GM12874 (cell line): Measurements from ENCODE around the gene HSDL2.

Experiments
- TF ChIP-seq, protein P1 (sequence below): IDR thresholded peaks from 2 replicates; pipeline ENCODE4 v1.5.1; 2011; ENCODE audit warnings: low read depth, mild to moderate bottlenecking, control low read depth, low read length, moderate library complexity; ENCODE audit not compliant: insufficient read depth

Gene HSDL2

DNA sequence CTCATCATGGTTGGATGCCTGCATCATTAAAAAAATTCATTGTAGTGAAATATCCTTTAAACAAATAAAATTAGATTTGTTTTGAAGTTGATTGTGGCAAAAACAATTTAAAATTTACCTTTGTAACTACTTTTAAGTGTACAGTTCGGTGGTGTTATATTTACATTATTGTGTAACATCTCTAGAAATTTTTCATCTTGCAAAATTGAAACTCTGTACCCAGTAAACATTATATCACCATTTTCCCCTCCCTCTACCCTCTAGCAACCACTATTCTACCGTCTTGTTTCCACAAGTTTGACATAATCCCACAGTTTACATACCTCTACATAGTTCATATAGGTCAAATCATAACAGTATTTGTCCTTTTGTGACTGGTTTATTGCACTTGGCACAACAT is 104.7 kb downstream of the HSDL2 start:
- TF ChIP-seq, protein P1, sequence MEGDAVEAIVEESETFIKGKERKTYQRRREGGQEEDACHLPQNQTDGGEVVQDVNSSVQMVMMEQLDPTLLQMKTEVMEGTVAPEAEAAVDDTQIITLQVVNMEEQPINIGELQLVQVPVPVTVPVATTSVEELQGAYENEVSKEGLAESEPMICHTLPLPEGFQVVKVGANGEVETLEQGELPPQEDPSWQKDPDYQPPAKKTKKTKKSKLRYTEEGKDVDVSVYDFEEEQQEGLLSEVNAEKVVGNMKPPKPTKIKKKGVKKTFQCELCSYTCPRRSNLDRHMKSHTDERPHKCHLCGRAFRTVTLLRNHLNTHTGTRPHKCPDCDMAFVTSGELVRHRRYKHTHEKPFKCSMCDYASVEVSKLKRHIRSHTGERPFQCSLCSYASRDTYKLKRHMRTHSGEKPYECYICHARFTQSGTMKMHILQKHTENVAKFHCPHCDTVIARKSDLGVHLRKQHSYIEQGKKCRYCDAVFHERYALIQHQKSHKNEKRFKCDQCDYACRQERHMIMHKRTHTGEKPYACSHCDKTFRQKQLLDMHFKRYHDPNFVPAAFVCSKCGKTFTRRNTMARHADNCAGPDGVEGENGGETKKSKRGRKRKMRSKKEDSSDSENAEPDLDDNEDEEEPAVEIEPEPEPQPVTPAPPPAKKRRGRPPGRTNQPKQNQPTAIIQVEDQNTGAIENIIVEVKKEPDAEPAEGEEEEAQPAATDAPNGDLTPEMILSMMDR = no peak

DNA sequence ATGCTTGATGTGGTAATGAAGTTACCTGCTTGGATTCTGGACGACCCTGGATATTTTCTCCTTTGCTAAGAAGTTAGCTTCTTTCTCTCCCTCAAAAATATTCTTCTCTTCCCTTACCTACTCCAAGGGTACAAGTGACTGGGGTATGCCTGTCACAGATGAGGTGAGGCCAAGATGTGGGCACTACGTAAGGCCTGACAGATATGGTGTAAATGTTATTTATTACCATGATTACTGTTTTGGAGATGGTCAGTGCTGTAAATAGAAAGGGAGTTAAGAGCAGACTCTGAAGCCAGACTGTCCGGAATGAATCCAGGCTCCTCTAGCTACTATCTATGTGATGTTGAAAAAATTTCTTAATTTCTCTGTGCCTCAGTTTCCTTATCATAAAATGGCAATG is 105.7 kb downstream of the HSDL2 start:
- TF ChIP-seq, protein P1 = no peak

DNA sequence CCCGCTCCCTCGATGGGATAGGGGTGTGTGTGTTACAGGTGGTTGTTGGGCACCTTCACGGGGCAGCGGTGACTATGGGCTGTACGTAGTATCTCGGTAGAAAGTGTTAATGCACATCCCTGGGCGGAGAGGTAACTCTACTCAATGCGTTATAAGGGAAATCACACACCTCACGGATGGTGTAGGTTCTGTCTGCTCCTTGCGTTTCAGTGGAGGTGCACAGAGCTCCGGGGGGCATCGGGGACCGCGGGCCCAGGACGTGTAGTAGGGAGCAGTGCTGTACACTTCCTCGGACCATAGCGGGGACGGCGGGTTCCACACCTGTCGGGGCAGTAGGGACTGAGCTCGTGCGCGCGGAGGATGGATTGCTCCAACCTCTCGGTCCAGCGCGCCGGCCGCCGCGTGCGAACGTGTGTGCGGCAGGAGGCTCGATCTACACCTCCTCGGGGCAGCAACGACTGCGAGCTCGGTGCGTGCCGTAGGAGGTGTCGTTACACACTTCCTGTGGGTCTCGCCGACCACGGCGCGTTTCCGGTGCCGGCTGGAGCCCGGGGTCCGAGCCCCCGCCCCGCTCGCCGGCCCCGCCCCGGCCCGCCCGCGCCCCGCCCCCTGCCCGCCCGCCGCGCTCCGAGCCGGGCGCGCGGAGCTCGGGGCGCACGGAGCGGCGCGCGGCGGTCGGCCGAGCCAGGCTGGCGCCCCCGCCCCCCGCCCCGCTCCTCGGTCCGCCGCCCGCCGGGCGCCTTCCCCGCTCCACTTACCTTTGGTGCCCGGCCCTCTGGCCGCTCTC is 106.5 kb downstream of the HSDL2 start, which contains the start of gene KIAA1958:
KIAA1958 (plus strand) TSS at position 607 of the 787 bp plus-strand sequence. CDS start 87,254 bp downstream, outside the sequence.
- TF ChIP-seq, protein P1 = no peak

DNA sequence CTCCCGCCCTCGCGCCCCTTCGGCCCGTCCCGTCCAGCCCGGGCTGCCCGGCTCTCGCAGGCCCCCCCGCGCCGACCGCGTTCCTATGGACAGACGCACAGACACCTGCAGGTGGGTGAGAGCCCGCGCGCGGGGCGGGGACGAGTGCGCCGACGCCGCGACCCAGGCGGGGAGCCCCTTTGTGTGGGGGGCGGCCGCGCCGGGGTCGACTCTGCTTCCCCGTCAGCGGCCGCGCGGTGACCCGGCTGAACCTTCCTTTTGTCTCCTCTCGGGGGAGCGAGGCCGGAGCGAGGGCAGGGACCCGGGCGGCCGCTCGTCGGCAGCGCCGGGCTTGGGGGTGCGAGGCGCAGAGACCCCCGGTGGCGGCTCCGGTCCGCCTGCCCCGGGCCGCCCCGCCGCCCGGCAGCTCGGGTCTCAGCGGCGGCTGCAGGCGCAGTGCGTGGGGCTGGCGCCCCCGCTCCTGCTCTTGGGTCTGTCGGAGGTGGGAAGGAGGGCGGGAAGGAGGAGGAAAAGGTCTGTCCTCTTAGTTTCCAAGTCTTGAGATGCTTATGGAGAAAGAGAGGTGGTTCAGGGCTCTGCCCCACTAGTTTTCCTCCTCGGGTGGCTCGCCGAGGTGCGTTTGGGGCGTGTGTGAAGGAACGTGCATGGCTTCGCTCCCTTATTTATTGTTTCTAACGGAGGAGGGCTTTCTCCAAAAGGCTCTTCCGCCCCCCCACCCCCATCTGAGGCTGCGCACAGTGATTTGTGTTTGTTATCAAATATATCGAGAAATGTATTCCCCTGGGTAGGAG is 107.3 kb downstream of the HSDL2 start:
- TF ChIP-seq, protein P1 = no peak

DNA sequence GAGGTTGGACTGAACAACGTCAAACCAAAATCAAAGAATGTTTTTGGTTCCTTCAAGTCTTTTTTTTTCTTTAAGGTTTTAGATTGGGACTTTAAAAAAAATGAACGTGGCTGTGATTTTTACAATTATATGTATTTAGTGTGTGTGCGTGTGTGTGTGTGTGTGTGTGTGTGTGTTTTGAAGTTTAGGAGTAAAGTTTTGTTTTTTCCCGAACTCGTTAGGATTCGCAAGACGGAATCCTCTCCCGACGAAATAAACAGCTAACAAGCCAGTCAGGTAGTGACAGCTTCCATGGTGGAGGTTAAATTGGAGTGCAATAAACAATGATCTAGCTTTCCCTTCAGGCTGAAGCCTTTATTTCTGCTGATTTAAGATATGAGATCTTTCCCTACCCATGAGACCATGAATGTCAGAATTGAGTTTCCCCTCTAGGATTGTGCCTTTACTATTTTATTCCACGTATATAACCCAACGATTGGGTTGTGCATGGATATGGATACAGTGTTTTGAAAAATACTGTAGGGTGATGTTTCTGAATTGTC is 108.0 kb downstream of the HSDL2 start:
- TF ChIP-seq, protein P1 = no peak

DNA sequence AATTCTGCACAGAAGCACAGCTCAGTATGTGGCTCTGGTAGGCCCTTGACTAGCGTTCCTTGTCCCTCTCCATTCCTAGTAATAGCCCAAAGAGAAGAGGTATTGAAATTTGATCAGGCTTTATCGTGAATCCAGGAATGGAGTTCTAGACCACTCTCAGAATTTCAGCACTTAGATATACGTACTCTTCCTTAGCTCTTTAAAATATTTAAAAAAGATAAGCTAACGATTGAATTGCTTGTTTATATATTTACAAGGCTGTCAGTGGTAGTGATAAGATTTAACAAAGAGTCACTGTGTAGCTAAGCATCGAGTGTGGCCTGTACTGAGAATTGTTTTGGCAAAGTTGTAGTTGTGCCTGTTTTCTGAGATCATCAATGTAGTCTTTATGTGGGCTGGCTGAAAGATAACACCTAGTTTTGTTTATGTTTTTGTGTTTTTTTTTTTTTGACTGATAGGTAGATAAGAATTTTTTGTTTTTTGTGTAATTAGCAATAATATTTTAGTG is 109.2 kb downstream of the HSDL2 start:
- TF ChIP-seq, protein P1 = no peak
